WTC11 (cell line): ENCODE results near the gene CST9L.

Experiments used
- FOXP1 ChIP-seq: sonication (generic); formaldehyde crosslinking; IDR thresholded peaks from 2 replicates; pipeline ENCODE4 v1.8.0; 2022; ENCODE audit warnings: missing genetic modification reagents, mild to moderate bottlenecking, moderate library complexity, borderline replicate concordance
- JUN ChIP-seq: sonication (generic); formaldehyde crosslinking; IDR thresholded peaks from 2 replicates; pipeline ENCODE4 v1.8.0; 2023; ENCODE audit warnings: mild to moderate bottlenecking, missing genetic modification reagents
- NFATC4 ChIP-seq: fragments of 250-450 bp; sonication (Bioruptor Pico); IDR thresholded peaks from 2 replicates; pipeline ENCODE4 v1.9.0; 2021; ENCODE audit warnings: mild to moderate bottlenecking
- NR3C1 ChIP-seq: sonication (generic); formaldehyde crosslinking; conservative IDR thresholded peaks from 2 replicates; pipeline ENCODE4 v1.8.1; 2023; ENCODE audit warnings: low read depth, mild to moderate bottlenecking, missing genetic modification reagents
- RELA ChIP-seq: sonication (generic); formaldehyde crosslinking; IDR thresholded peaks from 2 replicates; pipeline ENCODE4 v1.8.1; 2022; ENCODE audit warnings: missing genetic modification reagents, mild to moderate bottlenecking, borderline replicate concordance
- TP53 ChIP-seq: sonication (generic); formaldehyde crosslinking; IDR thresholded peaks from 2 replicates; pipeline ENCODE4 v1.8.1; 2023; ENCODE audit warnings: mild to moderate bottlenecking, missing genetic modification reagents
- TF ChIP-seq, protein P1 (sequence below): sonication (generic); formaldehyde crosslinking; IDR thresholded peaks from 2 replicates; pipeline ENCODE4 v1.8.1; 2023; ENCODE audit warnings: mild to moderate bottlenecking, missing genetic modification reagents, borderline replicate concordance
- TF ChIP-seq, protein P2 (sequence below): fragments of 200-600 bp; IDR thresholded peaks from 2 replicates; pipeline ENCODE4 v1.8.0; 2022; ENCODE audit warnings: antibody characterized with exemption
- TF ChIP-seq, protein P3 (sequence below): sonication (generic); formaldehyde crosslinking; IDR thresholded peaks from 2 replicates; pipeline ENCODE4 v1.8.0; 2022; ENCODE audit warnings: mild to moderate bottlenecking, missing genetic modification reagents
- TF ChIP-seq, protein P4 (sequence below): sonication (generic); formaldehyde crosslinking; conservative IDR thresholded peaks from 2 replicates; pipeline ENCODE4 v1.8.1; 2022; ENCODE audit warnings: mild to moderate bottlenecking, missing genetic modification reagents

DNA sequence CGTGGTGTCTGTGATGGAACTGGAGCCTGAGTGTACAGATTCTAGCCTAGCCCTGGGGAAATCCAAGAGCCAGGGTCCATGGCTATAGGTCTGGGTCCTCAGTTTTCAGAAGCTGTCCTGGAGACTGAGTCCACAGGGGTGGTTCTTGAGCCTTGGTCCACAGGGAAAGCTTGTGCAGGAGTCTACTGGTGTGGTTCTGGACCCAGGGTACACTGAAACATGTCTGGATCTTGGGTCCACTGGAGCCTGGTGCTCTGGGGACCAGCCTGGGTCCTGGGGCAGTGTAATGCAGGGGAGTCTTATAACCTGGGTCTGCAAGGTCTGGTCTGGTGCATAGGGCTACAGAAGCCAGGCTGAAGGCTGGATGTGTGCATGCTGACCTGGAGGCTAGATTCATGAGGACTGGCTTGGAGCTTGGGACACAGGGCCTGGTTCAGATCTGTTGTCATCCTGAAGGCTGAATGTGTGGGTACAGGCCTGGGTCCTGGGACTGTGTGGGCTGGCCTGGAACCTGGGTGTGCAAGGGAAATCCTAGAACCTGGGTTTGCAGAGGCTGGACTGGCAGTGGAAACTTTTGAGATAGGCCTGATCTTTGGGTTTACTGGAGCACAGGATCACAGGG is 5.5 kb downstream of the CST9L start:
- no peak for TF ChIP-seq TP53 (CRISPR knock-in tag)
- TF ChIP-seq, protein P1, sequence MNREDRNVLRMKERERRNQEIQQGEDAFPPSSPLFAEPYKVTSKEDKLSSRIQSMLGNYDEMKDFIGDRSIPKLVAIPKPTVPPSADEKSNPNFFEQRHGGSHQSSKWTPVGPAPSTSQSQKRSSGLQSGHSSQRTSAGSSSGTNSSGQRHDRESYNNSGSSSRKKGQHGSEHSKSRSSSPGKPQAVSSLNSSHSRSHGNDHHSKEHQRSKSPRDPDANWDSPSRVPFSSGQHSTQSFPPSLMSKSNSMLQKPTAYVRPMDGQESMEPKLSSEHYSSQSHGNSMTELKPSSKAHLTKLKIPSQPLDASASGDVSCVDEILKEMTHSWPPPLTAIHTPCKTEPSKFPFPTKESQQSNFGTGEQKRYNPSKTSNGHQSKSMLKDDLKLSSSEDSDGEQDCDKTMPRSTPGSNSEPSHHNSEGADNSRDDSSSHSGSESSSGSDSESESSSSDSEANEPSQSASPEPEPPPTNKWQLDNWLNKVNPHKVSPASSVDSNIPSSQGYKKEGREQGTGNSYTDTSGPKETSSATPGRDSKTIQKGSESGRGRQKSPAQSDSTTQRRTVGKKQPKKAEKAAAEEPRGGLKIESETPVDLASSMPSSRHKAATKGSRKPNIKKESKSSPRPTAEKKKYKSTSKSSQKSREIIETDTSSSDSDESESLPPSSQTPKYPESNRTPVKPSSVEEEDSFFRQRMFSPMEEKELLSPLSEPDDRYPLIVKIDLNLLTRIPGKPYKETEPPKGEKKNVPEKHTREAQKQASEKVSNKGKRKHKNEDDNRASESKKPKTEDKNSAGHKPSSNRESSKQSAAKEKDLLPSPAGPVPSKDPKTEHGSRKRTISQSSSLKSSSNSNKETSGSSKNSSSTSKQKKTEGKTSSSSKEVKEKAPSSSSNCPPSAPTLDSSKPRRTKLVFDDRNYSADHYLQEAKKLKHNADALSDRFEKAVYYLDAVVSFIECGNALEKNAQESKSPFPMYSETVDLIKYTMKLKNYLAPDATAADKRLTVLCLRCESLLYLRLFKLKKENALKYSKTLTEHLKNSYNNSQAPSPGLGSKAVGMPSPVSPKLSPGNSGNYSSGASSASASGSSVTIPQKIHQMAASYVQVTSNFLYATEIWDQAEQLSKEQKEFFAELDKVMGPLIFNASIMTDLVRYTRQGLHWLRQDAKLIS (CRISPR knock-in tag) = no peak
- no peak for TF ChIP-seq FOXP1 (CRISPR knock-in tag)
- TF ChIP-seq, protein P2, sequence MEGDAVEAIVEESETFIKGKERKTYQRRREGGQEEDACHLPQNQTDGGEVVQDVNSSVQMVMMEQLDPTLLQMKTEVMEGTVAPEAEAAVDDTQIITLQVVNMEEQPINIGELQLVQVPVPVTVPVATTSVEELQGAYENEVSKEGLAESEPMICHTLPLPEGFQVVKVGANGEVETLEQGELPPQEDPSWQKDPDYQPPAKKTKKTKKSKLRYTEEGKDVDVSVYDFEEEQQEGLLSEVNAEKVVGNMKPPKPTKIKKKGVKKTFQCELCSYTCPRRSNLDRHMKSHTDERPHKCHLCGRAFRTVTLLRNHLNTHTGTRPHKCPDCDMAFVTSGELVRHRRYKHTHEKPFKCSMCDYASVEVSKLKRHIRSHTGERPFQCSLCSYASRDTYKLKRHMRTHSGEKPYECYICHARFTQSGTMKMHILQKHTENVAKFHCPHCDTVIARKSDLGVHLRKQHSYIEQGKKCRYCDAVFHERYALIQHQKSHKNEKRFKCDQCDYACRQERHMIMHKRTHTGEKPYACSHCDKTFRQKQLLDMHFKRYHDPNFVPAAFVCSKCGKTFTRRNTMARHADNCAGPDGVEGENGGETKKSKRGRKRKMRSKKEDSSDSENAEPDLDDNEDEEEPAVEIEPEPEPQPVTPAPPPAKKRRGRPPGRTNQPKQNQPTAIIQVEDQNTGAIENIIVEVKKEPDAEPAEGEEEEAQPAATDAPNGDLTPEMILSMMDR = no peak
- TF ChIP-seq NR3C1 = no peak
- TF ChIP-seq, protein P3, sequence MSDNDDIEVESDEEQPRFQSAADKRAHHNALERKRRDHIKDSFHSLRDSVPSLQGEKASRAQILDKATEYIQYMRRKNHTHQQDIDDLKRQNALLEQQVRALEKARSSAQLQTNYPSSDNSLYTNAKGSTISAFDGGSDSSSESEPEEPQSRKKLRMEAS = no peak
- TF ChIP-seq NFATC4 (CRISPR knock-in tag) = no peak
- no peak for TF ChIP-seq JUN (CRISPR knock-in tag)
- TF ChIP-seq, protein P4, sequence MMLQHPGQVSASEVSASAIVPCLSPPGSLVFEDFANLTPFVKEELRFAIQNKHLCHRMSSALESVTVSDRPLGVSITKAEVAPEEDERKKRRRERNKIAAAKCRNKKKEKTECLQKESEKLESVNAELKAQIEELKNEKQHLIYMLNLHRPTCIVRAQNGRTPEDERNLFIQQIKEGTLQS (CRISPR knock-in tag) = no peak
- TF ChIP-seq RELA (CRISPR knock-in tag) = no peak
